Stimulated activated naive CD8-positive, alpha-beta T cell treated with anti-CD3 and anti-CD28 coated beads, Interleukin-15, Interleukin-2, amounts not matched to agents 100 ng/mL and 50 ng/mL, for 24 hours (primary cell): ENCODE measurements around the gene GAB4.
"Not testable (repeated sequence)": the region's sequence is repeated elsewhere in the genome, so short reads cannot be mapped to it uniquely, and the experiment has no call there.

Source experiments
- H3K27ac Mint-ChIP-seq: one replicate; pipeline ENCODE4 v1.8.0; 2021; ENCODE audit warnings: mild to moderate bottlenecking, mixed read lengths
- H3K27me3 Mint-ChIP-seq: one replicate; pipeline ENCODE4 v1.8.0; 2021; ENCODE audit warnings: mixed read lengths
- H3K36me3 Mint-ChIP-seq: one replicate; pipeline ENCODE4 v1.8.0; 2021; ENCODE audit warnings: low read depth, mixed read lengths
- H3K4me1 Mint-ChIP-seq: one replicate; pipeline ENCODE4 v1.8.0; 2021; ENCODE audit warnings: low read depth, mixed read lengths
- H3K4me3 Mint-ChIP-seq: one replicate; pipeline ENCODE4 v1.8.0; 2021; ENCODE audit warnings: mild to moderate bottlenecking, mixed read lengths
- H3K9me3 Mint-ChIP-seq: one replicate; pipeline ENCODE4 v1.8.0; 2021; ENCODE audit warnings: mixed read lengths

GAB4 gene, protein sequence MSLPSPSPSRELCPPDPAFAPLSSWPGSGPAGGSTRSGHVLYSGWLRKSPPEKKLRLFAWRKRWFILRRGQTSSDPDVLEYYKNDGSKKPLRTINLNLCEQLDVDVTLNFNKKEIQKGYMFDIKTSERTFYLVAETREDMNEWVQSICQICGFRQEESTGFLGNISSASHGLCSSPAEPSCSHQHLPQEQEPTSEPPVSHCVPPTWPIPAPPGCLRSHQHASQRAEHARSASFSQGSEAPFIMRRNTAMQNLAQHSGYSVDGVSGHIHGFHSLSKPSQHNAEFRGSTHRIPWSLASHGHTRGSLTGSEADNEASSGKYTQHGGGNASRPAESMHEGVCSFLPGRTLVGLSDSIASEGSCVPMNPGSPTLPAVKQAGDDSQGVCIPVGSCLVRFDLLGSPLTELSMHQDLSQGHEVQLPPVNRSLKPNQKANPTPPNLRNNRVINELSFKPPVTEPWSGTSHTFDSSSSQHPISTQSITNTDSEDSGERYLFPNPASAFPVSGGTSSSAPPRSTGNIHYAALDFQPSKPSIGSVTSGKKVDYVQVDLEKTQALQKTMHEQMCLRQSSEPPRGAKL

DNA sequence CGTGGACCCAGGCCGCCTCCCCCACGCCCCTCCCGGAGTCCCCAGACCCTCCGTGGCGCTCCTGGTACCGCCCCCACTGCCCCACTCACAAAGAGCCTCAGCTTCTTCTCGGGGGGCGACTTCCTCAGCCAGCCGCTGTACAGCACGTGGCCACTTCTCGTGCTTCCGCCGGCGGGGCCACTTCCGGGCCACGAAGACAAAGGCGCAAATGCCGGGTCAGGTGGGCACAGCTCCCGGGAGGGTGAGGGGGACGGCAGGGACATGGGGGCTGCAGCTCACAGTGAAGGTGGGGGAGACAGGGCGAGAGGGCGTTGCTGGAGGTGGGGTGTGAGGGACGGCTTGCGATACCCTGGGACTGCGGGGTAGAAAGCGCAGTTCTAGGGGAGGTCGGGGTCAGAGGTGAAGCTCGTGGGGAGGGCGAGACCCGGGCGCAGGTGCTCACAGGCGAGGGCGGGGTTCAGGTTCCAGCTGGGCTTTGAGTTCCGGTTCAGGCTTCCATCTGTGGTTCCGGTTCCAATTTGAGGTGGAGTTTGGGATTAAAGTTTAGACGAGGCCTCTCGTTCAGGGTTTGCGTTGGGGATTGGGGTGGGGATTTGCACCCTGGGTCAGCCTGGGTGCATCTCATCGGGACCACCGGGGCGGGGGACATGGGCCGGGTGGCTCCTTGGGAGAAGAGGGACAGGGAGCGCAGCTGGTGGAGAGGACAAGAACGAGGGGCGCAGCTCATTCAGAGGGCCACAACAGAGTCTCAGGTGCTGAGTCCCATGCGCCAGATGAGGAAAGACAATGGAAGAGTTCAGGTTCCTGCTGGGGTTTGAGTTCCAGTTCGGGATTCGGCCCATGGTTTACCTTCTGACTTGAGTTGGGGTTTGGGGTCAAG lies at the start of gene GAB4:
GAB4 (minus strand) TSS at position 371 of the 880 bp plus-strand sequence; CDS start at position 263, 108 bp downstream.
- Mint-ChIP-seq H3K36me3 (no peaks in the 10 kb centered on the region), H3K4me1 (no peaks in the 10 kb centered on the region), H3K4me3 (no peak within 1 kb of the TSS), H3K27me3 (peaks cover 34% of the 10 kb centered on the region), H3K9me3 (peaks cover 4% of the 10 kb centered on the region), H3K27ac (no peak within 1 kb of the TSS)

DNA sequence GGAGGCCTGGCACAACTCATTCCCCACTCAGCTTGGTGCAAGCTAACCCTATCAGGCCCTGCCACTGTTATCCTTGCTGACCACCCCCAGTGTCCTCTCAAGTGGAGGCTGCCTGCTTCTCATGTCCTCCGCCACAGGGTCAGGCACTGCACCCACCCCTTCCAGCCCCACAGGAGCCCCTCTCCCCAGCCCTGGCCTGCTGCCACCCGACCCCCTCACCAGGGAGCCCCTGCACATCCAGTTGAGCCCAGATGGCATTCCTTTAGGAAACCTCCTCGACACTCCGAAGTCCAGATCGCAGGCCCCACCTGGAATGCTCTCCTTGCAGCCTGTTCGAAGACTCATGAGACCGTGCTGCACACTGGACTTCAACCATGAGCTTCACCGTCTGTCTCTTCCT lies 48.8 kb upstream of the GAB4 start:
- H3K36me3 Mint-ChIP-seq: no peaks in the 10 kb centered on the region
- H3K27me3 Mint-ChIP-seq: peaks cover 4% of the 10 kb centered on the region
- no peak overlapping the region for H3K4me3 Mint-ChIP-seq
- H3K4me1 Mint-ChIP-seq: no peaks in the 10 kb centered on the region
- no peak overlapping the region for H3K27ac Mint-ChIP-seq
- H3K9me3 Mint-ChIP-seq: no peaks in the 10 kb centered on the region

DNA sequence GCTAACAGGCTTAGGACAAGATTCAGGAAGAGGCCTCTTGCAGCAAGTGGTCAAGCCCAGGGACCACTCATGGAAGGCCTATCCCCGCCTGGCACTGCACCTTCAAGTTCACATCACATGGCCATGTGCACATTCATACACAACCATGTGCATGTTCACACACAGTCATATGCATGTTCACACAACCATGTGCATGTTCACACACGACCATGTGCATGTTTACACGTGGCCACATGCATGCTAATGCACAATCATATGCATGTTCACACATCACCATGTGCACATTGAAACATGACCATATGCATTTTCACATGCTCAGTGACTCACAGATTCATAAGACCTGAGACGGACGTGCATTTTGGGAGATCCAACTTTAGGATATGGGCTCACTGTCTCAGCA lies 48.0 kb upstream of the GAB4 start:
- H3K36me3 Mint-ChIP-seq: no peaks in the 10 kb centered on the region
- no peak overlapping the region for H3K27ac Mint-ChIP-seq
- H3K4me1 Mint-ChIP-seq: no peaks in the 10 kb centered on the region
- no peaks in the 10 kb centered on the region for H3K9me3 Mint-ChIP-seq
- H3K4me3 Mint-ChIP-seq: no peak overlapping the region
- peaks cover 4% of the 10 kb centered on the region for H3K27me3 Mint-ChIP-seq

DNA sequence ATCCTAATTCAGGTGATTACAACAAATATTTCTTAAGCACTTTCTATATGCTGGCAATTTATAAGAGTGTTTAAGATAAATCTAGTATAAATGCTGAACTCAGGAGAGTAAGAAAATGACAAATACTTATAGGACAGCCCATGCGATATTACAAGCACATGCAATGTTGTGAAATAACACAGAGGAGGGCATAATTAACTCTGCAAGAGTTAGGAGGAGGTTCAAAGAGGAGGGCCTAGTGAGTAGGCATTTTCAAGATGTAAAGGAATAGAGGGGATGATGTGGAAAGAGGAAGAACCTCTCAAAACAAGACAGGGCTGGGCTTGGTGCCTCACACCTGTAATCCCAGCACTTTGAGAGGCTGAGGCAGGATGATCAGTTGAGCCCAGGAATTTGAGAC lies 39.6 kb upstream of the GAB4 start:
- Mint-ChIP-seq H3K9me3 (no peaks in the 10 kb centered on the region), H3K4me1 (peaks cover 10% of the 10 kb centered on the region), H3K36me3 (no peaks in the 10 kb centered on the region), H3K27me3 (no peaks in the 10 kb centered on the region), H3K27ac (no peak overlapping the region), H3K4me3 (no peak overlapping the region)

DNA sequence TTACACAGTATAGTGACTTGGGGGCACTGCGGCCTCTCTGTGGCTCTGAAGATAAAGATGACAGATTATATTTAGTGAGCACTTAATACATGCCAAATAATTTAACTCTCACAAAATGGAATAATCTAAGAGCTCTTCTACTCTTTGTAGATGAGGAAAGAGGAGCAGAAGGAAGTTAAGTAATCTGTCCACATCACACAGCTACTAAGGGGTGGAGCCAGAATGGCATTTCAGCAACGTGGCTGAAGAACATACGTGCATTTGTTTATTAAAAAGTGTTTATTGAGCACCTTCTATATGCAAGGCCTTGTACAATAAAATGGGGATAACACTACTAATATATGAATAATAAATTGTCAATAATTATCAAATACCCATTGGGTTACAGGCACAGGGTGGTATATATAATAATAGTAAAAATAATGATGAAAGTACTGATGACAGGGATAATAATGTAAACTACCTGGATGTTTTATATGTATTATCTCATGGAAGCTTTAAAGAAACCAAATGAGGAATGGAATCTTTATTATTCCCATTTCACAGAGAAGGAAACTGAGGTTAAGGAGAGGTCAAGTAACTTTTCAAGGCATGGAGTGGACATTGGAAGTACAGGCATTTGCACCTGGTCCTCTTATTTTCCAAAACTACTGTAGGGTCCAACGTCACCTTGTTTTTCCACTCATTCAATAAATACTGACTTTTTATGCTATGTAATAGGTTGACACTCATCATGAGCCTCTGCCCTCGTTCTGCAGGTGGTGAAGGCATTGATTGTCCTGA lies 38.7 kb upstream of the GAB4 start:
- H3K9me3 Mint-ChIP-seq: no peaks in the 10 kb centered on the region
- H3K27ac Mint-ChIP-seq: no peak overlapping the region
- no peak overlapping the region for H3K4me3 Mint-ChIP-seq
- peaks cover 10% of the 10 kb centered on the region for H3K4me1 Mint-ChIP-seq
- H3K27me3 Mint-ChIP-seq: no peaks in the 10 kb centered on the region
- no peaks in the 10 kb centered on the region for H3K36me3 Mint-ChIP-seq

DNA sequence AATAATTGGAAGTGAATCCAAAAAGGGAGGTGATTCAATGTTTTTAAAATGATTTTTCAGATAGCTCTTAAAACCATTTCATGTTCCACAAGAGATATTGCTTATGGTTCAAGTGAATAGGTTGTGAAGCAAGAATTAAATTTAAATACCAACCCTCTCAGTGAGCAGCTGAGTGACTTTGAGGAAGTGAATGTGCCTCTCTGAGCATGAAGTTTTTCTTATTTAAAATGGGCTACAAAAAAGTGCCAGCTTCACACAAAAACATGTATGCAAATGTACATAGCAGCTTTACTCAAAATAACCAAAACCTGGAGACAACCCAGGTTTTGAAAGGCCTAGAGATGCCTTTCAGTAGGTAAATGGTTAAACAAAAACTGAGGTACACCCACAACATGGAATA lies 35.5 kb upstream of the GAB4 start:
- no peak overlapping the region for H3K27ac Mint-ChIP-seq
- no peaks in the 10 kb centered on the region for H3K36me3 Mint-ChIP-seq
- no peaks in the 10 kb centered on the region for H3K27me3 Mint-ChIP-seq
- H3K4me1 Mint-ChIP-seq: peaks cover 4% of the 10 kb centered on the region
- no peak overlapping the region for H3K4me3 Mint-ChIP-seq
- H3K9me3 Mint-ChIP-seq: no peaks in the 10 kb centered on the region

DNA sequence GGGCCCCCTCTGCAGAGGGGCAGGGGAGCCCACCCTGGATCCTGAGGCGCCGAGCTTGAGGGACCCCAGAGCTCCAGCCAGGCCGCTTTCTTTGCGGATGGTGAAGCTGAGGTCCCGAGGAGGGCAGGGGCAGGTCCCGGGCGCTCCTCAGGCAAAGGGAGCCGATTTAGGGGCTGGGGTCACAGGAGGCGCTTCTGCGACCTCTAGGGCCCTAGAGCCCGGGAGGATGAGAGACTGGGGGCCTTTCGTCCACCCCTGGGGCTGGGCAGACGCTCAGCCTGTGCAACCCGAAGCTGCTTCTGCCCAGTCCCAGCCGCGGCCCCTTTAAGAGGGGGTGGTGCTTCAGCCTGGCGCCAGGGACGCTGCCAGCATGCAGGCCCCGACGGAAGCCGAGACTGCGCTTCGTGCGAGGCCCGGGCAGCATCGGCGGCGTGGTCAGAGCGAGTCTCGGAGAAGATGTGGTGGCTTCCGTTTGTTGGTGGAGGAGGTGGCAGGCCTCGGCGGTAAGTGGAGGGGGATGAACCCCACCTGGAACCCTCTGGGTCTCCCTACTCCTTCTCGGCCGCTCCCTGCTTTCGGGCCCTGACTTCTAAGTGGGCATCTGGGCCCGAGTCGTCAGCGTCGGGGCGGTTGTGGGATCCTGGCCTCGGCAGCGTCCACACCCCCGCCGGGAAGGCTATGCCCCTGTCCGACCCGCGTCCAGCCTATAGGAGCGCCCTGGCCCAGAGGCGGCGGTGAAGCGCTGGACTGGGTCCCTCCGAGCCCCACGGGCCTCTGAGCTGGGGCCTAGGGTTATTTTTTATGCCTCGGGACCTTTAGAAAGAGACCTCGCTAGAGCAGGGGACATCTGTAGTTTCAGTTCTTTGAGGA lies 29.1 kb upstream of the GAB4 start:
- H3K9me3 Mint-ChIP-seq, H3K36me3 Mint-ChIP-seq, H3K4me1 Mint-ChIP-seq: not testable (repeated sequence)
- Mint-ChIP-seq H3K4me3 (peak overlapping the region; percentile 60), H3K27me3 (peaks cover 22% of the 10 kb centered on the region), H3K27ac (peak overlapping the region; percentile 72)

DNA sequence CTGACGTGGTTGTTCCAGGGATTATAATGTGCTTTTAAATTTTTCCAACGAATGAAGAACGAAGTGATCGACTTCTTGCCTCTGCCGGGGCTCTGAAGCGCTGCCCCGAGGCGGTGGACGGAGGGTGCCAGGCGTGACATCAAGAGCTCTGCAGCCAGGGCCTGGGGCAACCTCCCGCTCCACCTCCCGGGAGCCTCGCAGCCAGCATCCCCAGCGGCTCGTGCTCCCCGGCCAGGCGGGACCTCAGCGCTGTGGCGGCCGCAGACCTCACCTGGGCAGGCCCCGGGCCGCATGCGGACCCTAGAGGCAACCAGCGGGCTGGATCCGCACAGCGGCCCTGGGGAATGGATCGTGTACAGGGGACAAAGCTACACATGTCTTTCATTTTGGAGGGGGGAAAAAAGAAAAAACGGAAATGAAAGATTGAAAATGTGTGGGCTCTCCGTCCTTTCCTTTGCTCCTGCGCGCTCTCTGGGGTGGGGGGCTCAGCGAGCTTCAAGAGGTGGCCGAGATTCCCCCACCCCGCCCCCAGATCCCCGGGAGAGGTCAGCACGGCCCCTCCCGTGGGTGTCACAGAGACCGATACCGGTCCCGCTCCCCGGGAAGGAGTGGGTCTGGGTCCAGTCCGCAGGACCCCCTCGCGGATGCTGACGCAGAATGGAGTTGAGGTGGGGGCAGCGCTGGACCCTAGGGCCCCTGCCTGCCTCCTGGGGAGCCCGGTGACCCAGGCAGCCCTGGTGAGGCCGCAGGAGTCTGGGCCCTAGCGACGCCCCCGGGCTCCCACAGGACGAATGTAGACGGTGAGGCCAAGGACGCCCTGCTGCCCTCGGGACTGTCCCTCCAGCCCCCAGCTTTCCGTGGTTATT lies 28.2 kb upstream of the GAB4 start:
- not testable (repeated sequence) for H3K27ac Mint-ChIP-seq, H3K9me3 Mint-ChIP-seq, H3K4me1 Mint-ChIP-seq, H3K36me3 Mint-ChIP-seq
- H3K4me3 Mint-ChIP-seq: peak overlapping the region; percentile 69
- H3K27me3 Mint-ChIP-seq: peaks cover 22% of the 10 kb centered on the region

DNA sequence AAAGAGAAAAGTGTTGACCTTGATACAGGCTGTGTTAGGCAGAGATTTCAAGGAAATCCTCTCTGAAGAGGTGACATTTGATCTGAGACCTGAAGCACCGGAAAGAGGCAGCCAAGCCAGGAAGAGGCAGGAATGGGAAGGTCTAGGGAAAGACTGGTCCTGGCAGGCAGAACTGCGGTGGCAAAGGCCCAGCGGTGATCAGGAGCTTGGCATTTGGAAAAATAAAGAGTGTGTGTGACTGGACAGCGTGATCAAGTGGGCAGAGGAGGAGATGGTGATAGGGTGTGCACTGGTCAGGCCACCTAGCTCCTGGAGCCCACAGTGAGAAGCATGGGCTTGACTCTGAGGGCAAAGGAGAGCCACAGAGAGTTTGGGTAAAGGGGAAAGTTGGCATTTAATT lies 27.2 kb upstream of the GAB4 start:
- peak overlapping the region; percentile 35 for H3K4me3 Mint-ChIP-seq
- no peak overlapping the region for H3K27ac Mint-ChIP-seq
- H3K36me3 Mint-ChIP-seq: no peaks in the 10 kb centered on the region
- H3K27me3 Mint-ChIP-seq: peaks cover 22% of the 10 kb centered on the region
- no peaks in the 10 kb centered on the region for H3K9me3 Mint-ChIP-seq
- H3K4me1 Mint-ChIP-seq: peaks cover 7% of the 10 kb centered on the region

DNA sequence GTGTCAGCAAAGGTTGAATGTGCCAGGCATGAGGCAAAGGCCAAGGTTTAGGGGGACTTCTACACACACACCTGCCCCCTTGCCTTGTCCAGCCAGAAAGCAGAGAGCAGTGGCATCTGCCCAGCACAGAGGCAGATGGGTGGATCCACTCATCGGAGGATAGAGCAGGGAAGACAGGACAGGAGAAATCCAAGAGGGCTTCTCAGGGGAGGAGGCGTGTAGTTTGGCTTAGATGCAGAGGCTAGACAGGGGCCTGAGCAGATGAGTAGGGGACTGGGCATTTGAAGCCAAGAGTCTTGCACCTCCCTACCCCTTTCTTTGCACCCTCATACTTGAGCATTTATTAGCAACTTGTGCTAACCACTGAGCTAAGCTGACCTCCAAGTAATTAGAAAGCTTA lies 26.5 kb upstream of the GAB4 start:
- not testable (repeated sequence) for H3K9me3 Mint-ChIP-seq, H3K4me1 Mint-ChIP-seq, H3K4me3 Mint-ChIP-seq, H3K27ac Mint-ChIP-seq, H3K36me3 Mint-ChIP-seq
- H3K27me3 Mint-ChIP-seq: peaks cover 22% of the 10 kb centered on the region

DNA sequence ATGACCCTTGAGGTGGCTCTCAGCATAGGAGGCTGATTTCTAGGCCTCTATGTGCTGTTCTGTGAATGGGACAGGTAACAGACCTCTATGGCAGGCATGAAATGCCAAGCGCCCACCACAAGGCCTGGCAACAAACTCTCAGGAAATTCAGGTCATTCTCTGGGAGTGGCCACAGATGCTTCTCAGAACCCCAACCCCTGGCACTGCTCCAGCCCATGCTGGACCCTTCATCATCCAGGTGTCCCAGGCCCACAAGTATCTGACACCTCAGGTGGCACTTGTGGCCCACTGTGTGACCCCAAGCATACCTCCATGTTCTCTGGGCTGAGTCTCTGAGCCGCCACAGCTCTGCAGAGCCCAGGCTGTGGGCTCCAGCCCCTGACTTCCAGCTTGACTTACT lies 24.3 kb upstream of the GAB4 start:
- peaks cover 22% of the 10 kb centered on the region for H3K27me3 Mint-ChIP-seq
- not testable (repeated sequence) for H3K27ac Mint-ChIP-seq, H3K36me3 Mint-ChIP-seq, H3K4me3 Mint-ChIP-seq, H3K4me1 Mint-ChIP-seq, H3K9me3 Mint-ChIP-seq

DNA sequence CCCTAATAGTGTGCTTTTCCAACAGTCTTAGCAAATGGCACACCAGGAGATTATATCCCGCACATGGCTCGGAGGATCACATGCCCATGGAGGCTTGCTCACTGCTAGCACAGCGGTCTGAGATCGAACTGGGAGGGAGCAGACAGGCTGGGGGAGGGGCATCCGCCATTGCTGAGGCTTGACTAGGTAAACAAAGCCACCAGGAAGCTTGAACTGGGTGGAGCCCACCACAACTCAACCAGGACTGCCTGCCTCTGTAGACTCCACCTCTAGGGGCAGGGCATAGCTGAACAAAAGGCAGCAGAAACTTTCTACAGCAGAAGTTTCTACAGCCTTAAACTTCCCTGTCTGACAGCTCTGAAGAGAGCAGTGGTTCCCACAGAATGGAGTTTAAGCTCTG lies 16.4 kb upstream of the GAB4 start:
- peaks cover 40% of the 10 kb centered on the region for H3K27me3 Mint-ChIP-seq
- H3K4me3 Mint-ChIP-seq, H3K27ac Mint-ChIP-seq, H3K36me3 Mint-ChIP-seq, H3K9me3 Mint-ChIP-seq, H3K4me1 Mint-ChIP-seq: not testable (repeated sequence)

DNA sequence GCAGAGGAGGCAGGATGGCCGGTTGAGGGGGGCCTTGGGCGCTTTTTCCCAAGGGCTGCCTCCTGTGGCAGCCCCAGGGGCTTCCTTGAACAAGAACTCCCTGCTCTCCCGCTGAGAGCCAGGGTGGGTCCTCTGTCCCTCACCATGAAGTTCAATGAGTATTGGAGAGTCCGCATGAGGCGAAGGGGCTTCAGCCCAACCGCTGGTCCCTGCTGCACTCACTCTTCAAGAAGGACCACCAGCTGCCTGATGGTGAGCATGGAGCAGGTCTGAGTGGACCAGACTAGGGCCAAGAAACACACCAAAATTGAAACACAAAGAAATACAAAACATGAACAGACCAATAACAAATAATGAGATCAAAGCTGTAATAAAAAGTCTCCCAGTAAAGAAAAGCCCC lies 7.5 kb upstream of the GAB4 start:
- H3K9me3 Mint-ChIP-seq, H3K36me3 Mint-ChIP-seq, H3K27ac Mint-ChIP-seq, H3K4me3 Mint-ChIP-seq, H3K4me1 Mint-ChIP-seq: not testable (repeated sequence)
- H3K27me3 Mint-ChIP-seq: peaks cover 36% of the 10 kb centered on the region
